Thyroid gland (tissue), 4 donors: Measurements from ENCODE around the gene ENOX2.

Source experiments
- CTCF ChIP-seq, 6 experiments: fragments of 200-600 bp in 3 of 6; fragments of 450-650 bp in 3 of 6; sonication (generic) in 3 of 6; IDR thresholded peaks; one replicate each; pipeline ENCODE4 v1.5.1; 2016 to 2019; ENCODE audit warnings: antibody characterized with exemption in 6 of 6, mild to moderate bottlenecking in 2 of 6, inconsistent platforms in 1 of 6, moderate library complexity in 1 of 6
- POLR2A ChIP-seq, 2 donors: fragments of 450-650 bp; IDR thresholded peaks; one replicate each; pipeline ENCODE4 v1.6.1; 2017; ENCODE audit warnings: antibody characterized with exemption in 2 of 2, mild to moderate bottlenecking in 2 of 2, moderate library complexity in 1 of 2

GRCh38 chrX:130869239-130869638 lies 33.8 kb downstream of the ENOX2 start:
- TF ChIP-seq POLR2A (IDR thresholded peaks at IDR 0.05) = no peak
- no peak for TF ChIP-seq CTCF (IDR thresholded peaks at IDR 0.05)
